A549 (cell line): ENCODE measurements around the gene PLEKHA5. TPM values are rescaled to one million over a fixed set of nuclear protein-coding genes. Genes with fewer than 3 reads are reported as not detected.

Source experiments
- ATAC-seq, 2 experiments: fragments of 200-7000 bp in 1 of 2; fragments of >200 bp in 1 of 2; cut with Nextera tagmentation in 1 of 2; cut with Tn5 transposase in 1 of 2; 3 replicates each; pipeline versions ENCODE4 v1.8.0 to v1.9.1; 2018 to 2020; ENCODE audit warnings: mild to moderate bottlenecking in 1 of 2, moderate library complexity in 1 of 2
- CTCF ChIA-PET: fragments of 300-600 bp; sonication (Branson Sonifier 250); formaldehyde crosslinking; extraction: SDS; loops from one replicate; lab custom pipeline; 2021; ENCODE audit warnings: antibody characterized with exemption, inconsistent platforms; lab: Yijun Ruan, JAX
- POLR2A ChIA-PET: fragments of 350-600 bp; formaldehyde crosslinking; extraction: SDS; loops from one replicate; lab custom pipeline; 2021; ENCODE audit warnings: antibody characterized with exemption, inconsistent platforms; lab: Yijun Ruan, JAX
- DNase-seq, 2 experiments: peaks; one replicate each; pipeline versions ENCODE4 v3.0.0 to v3.0.0-alpha.2; 2011 to 2016; ENCODE audit warnings: low read depth in 1 of 2, low spot score in 1 of 2
- FAIRE-seq: peaks from 2 replicates; lab custom pipeline; 2011; peaks lifted over from hg19 to GRCh38; lab: Jason Lieb, UNC
- H3K27ac ChIP-seq, 2 experiments: fragments of >200 bp; sonication (Bioruptor Twin); formaldehyde crosslinking; 3 replicates each; pipeline ENCODE4 v1.5.1; 2016 to 2017
- H3K4me1 ChIP-seq: fragments of >200 bp; sonication (Bioruptor Twin); formaldehyde crosslinking; 3 replicates; pipeline ENCODE4 v1.6.1; 2016
- H3K4me2 ChIP-seq: fragments of >200 bp; sonication (Bioruptor Twin); formaldehyde crosslinking; 3 replicates; pipeline ENCODE4 v1.6.1; 2016
- H3K4me3 ChIP-seq: fragments of >200 bp; sonication (Bioruptor Twin); formaldehyde crosslinking; 3 replicates; pipeline ENCODE4 v1.5.1; 2016
- H3K9me3 ChIP-seq: fragments of >200 bp; sonication (Bioruptor Twin); formaldehyde crosslinking; 3 replicates; pipeline ENCODE4 v1.6.1; 2016
- CEBPB ChIP-seq, 2 experiments: fragments of >200 bp in 1 of 2; sonication (Bioruptor Twin) in 1 of 2; formaldehyde crosslinking in 1 of 2; IDR thresholded peaks; 2 replicates each; pipeline ENCODE4 v1.6.1; 2012 to 2016
- CHD2 ChIP-seq: fragments of 150-350 bp; IDR thresholded peaks from 2 replicates; pipeline ENCODE4 v1.6.1; 2014; ENCODE audit warnings: low read length; ENCODE audit not compliant: partially characterized antibody
- CTCF ChIP-seq: fragments of >200 bp; sonication (Bioruptor Twin); formaldehyde crosslinking; IDR thresholded peaks from 3 replicates; pipeline ENCODE4 v1.5.1; 2016
- E2F6 ChIP-seq: IDR thresholded peaks from 2 replicates; pipeline ENCODE4 v1.6.1; 2012; ENCODE audit warnings: low read depth, borderline replicate concordance
- EHMT2 ChIP-seq: fragments of 200-600 bp; sonication (generic); IDR thresholded peaks from 2 replicates; pipeline ENCODE4 v1.6.1; 2016; ENCODE audit warnings: antibody characterized with exemption, low read depth, mild to moderate bottlenecking, moderate library complexity
- ESRRA ChIP-seq: fragments of 150-350 bp; IDR thresholded peaks from 2 replicates; pipeline ENCODE4 v1.6.1; 2014; ENCODE audit warnings: mild to moderate bottlenecking, low read length, borderline replicate concordance
- FOXS1 ChIP-seq: fragments of 250-450 bp; sonication (Bioruptor Pico); IDR thresholded peaks from 2 replicates; pipeline ENCODE4 v1.5.0; 2020; ENCODE audit warnings: mild to moderate bottlenecking, moderate library complexity
- HDAC2 ChIP-seq: fragments of 200-600 bp; sonication (generic); IDR thresholded peaks from 2 replicates; pipeline ENCODE4 v1.6.1; 2016
- HMGXB4 ChIP-seq: fragments of 250-450 bp; sonication (Bioruptor Pico); IDR thresholded peaks from 2 replicates; pipeline ENCODE4 v1.5.0; 2021; ENCODE audit warnings: mild to moderate bottlenecking, moderate library complexity, borderline replicate concordance
- HOXA7 ChIP-seq: fragments of 250-450 bp; sonication (Bioruptor Pico); IDR thresholded peaks from 2 replicates; pipeline ENCODE4 v1.5.0; 2020; ENCODE audit warnings: mild to moderate bottlenecking, moderate library complexity
- JUNB ChIP-seq: fragments of >200 bp; sonication (Bioruptor Twin); formaldehyde crosslinking; IDR thresholded peaks from 2 replicates; pipeline ENCODE4 v1.6.1; 2016
- KDM1A ChIP-seq: fragments of 200-600 bp; sonication (generic); IDR thresholded peaks from 2 replicates; pipeline ENCODE4 v1.6.1; 2016; ENCODE audit warnings: low read depth, mild to moderate bottlenecking
- KDM5A ChIP-seq: fragments of 200-600 bp; sonication (generic); IDR thresholded peaks from 2 replicates; pipeline ENCODE4 v1.6.1; 2016; ENCODE audit warnings: antibody characterized with exemption, mild to moderate bottlenecking
- NPAS2 ChIP-seq: fragments of 250-450 bp; sonication (Bioruptor Pico); IDR thresholded peaks from 2 replicates; pipeline ENCODE4 v1.8.0; 2022; ENCODE audit warnings: mild to moderate bottlenecking, moderate library complexity, borderline replicate concordance
- NR3C1 ChIP-seq: fragments of >200 bp; sonication (Bioruptor Twin); formaldehyde crosslinking; IDR thresholded peaks from 3 replicates; pipeline ENCODE4 v1.6.1; 2017
- POLR2A ChIP-seq: IDR thresholded peaks from 2 replicates; pipeline ENCODE4 v1.6.1; 2012; ENCODE audit warnings: mild to moderate bottlenecking, low read length
- POLR2AphosphoS2 ChIP-seq: conservative IDR thresholded peaks from 2 replicates; pipeline ENCODE4 v1.6.1; 2012; ENCODE audit warnings: low read length, improper control_type of control experiment, inconsistent platforms
- RAD21 ChIP-seq, 2 experiments: fragments of >200 bp in 1 of 2; sonication (Bioruptor Twin) in 1 of 2; formaldehyde crosslinking in 1 of 2; IDR thresholded peaks in 1 of 2; conservative IDR thresholded peaks in 1 of 2; 2 replicates in 1 of 2; 3 replicates in 1 of 2; pipeline ENCODE4 v1.6.1; 2012 to 2018; ENCODE audit warnings: inconsistent platforms in 1 of 2
- RCOR1 ChIP-seq: fragments of 150-350 bp; IDR thresholded peaks from 2 replicates; pipeline ENCODE4 v1.6.1; 2014; ENCODE audit warnings: antibody characterized with exemption, low read length, low read depth
- RFX5 ChIP-seq: fragments of 450-650 bp; IDR thresholded peaks from 2 replicates; pipeline ENCODE4 v1.7.1; 2014; ENCODE audit warnings: antibody characterized with exemption, mild to moderate bottlenecking, moderate library complexity
- SREBF2 ChIP-seq: fragments of 450-650 bp; IDR thresholded peaks from 2 replicates; pipeline ENCODE4 v1.6.1; 2014; ENCODE audit warnings: mild to moderate bottlenecking, moderate library complexity
- TFCP2L1 ChIP-seq: fragments of 250-450 bp; sonication (Bioruptor Pico); IDR thresholded peaks from 2 replicates; pipeline ENCODE4 v1.5.0; 2021; ENCODE audit warnings: mild to moderate bottlenecking
- TP53 ChIP-seq: fragments of 250-450 bp; sonication (Bioruptor Pico); IDR thresholded peaks from 2 replicates; pipeline ENCODE4 v1.5.0; 2021; ENCODE audit warnings: mild to moderate bottlenecking, moderate library complexity
- ZFP36 ChIP-seq: fragments of 450-650 bp; IDR thresholded peaks from 2 replicates; pipeline ENCODE4 v1.6.1; 2014; ENCODE audit warnings: borderline replicate concordance; ENCODE audit not compliant: partially characterized antibody
- ZNF302 ChIP-seq: fragments of 250-450 bp; sonication (Bioruptor Pico); IDR thresholded peaks from 2 replicates; pipeline ENCODE4 v1.9.0; 2021; ENCODE audit warnings: inconsistent platforms, mild to moderate bottlenecking, moderate library complexity
- WGBS: methylation state at CpG from one replicate; pipeline ENCODE4 v1.1.6; 2017; ENCODE audit errors: missing lambda C conversion rate; 5-methylcytosine and 5-hydroxymethylcytosine counted together
- polyA plus RNA-seq, 4 experiments: library from polyadenylated mRNA; depleted of rRNA in 3 of 4; stranded (reverse); fragments of >200 nt; fragmentation: RNase III in 1 of 4; extraction: RNeasy Plus Mini Kit Qiagen cat#74134 plus additional on column Dnase treatment in 1 of 4; gene quantifications; 2 replicates in 3 of 4; 3 replicates in 1 of 4; pipeline ENCODE4 v1.2.3, GENCODE V29; 2011 to 2017
- TF ChIP-seq, protein P1 (sequence below): fragments of 450-650 bp; IDR thresholded peaks from 2 replicates; pipeline ENCODE4 v1.6.1; 2014; ENCODE audit warnings: antibody characterized with exemption

PLEKHA5 gene
- polyA plus RNA-seq, 2 of the 4 experiments (the other 2 are of a cell fraction), result 7.6 to 13.2 TPM

- Histone ChIP-seq H3K9me3 (no peaks in the 10 kb centered on the region), H3K4me1 (no peaks in the 10 kb centered on the region), H3K27ac (no peak overlapping the region), H3K4me3 (no peak overlapping the region), H3K4me2 (no peak overlapping the region)
- TF ChIP-seq SREBF2 (no peak), ZNF302 (CRISPR knock-in tag) (no peak), RCOR1 (no peak), HDAC2 (no peak), HOXA7 (CRISPR knock-in tag) (no peak), E2F6 (no peak), CEBPB (IDR thresholded peaks at IDR 0.05) (no peak), ZFP36 (no peak), KDM1A (no peak), ESRRA (no peak), NR3C1 (no peak), EHMT2 (no peak), CHD2 (no peak), JUNB (no peak), CTCF (no peak), NPAS2 (no peak), TFCP2L1 (no peak), KDM5A (no peak), RAD21 (conservative IDR thresholded peaks at IDR 0.05 in 1 of 2, IDR thresholded peaks at IDR 0.05 in 1 of 2) (no peak)
- TF ChIP-seq, protein P1, sequence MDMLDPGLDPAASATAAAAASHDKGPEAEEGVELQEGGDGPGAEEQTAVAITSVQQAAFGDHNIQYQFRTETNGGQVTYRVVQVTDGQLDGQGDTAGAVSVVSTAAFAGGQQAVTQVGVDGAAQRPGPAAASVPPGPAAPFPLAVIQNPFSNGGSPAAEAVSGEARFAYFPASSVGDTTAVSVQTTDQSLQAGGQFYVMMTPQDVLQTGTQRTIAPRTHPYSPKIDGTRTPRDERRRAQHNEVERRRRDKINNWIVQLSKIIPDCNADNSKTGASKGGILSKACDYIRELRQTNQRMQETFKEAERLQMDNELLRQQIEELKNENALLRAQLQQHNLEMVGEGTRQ, result no peak
- FAIRE-seq, result no peak
- ChIA-PET POLR2A (no interaction called here), CTCF (interaction anchor here (1.3 kb wide), 1 partner anchor 26 kb away, joined by 3 read pairs; no protein-coding TSS in a partner anchor)
- 90% methylated on average over 4 of the region's 4 CpGs for WGBS
- DNase-seq, result no peak
- no peak for ATAC-seq
Measured at GRCh38 chr12:19211802-19212201, 82.3 kb downstream of the PLEKHA5 start.

DNA sequence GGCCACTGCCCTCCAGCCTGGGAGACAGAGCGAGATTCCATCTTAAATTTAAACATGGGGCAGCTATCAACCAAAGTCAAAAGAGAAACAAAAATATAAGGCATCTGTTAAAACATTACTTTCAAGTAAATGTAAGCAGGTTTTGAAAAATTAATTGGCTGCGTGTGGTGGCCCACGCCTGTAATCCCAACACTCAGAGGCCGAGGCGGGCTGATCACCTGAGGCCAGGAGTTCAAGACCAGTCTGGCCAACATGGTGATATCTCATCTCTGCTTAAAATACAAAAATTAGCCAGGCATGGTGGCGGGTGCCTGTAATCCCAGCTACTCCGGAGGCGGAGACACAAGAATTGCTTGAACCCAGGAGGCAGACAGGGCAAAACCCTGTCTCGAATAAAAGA is 82.7 kb downstream of the PLEKHA5 start:
- CTCF ChIA-PET, result interaction anchor here (0.6 to 1.3 kb wide), 2 partner anchors 11 to 26 kb away, joined by 3 read pairs; no protein-coding TSS in a partner anchor

More for the DNA sequence above, 82.7 kb downstream of the PLEKHA5 start:
- no peaks in the 10 kb centered on the region for H3K9me3 ChIP-seq
- H3K27ac ChIP-seq, result no peak overlapping the region
- no peak for DNase-seq
- no peak overlapping the region for H3K4me3 ChIP-seq
- FAIRE-seq, result no peak
- TF ChIP-seq TP53 (CRISPR knock-in tag) (no peak), POLR2AphosphoS2 (no peak), HMGXB4 (CRISPR knock-in tag) (no peak), E2F6 (no peak), POLR2A (no peak), RFX5 (no peak), ZFP36 (no peak), FOXS1 (CRISPR knock-in tag) (no peak), SREBF2 (no peak)
- POLR2A ChIA-PET, result no interaction called here
- ATAC-seq, result no peak
- WGBS, result 95% methylated on average over 9 of the region's 9 CpGs
- no peaks in the 10 kb centered on the region for H3K4me1 ChIP-seq
- H3K4me2 ChIP-seq, result no peak overlapping the region
